ENCODE data around the gene SLC46A3.
"Not testable (repeated sequence)": the region's sequence is repeated elsewhere in the genome, so short reads cannot be mapped to it uniquely, and the experiment has no call there.

SLC46A3 gene

DNA sequence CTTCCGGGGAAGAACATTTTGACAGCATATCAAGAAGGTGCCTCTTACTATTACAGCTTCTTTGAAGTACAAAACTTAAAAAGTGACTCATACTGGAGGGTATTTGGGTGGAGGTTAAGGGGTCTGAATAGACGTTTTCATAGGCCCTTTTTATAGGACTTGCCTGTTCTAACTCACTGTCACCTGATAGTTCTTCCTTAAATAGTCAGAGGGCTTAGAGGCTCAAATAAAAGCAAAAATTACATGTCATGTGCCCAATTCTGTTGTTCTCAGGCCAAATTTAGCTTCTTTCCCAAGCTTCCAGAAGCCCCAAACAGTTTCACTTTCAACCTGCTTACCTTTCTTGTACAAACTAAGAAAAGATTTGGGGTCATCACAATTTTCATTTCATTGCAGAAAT lies 16.1 kb upstream of the SLC46A3 start:
- DNase-seq (ENCODE audit: extremely low read depth in 1 of 2, low read depth in 1 of 2) = no peak

- DNase-seq (ENCODE audit: extremely low read depth in 1 of 2, low read depth in 1 of 2) = no peak
Measured at GRCh38 chr13:28730762-28731161, 12.0 kb upstream of the SLC46A3 start.

- no peak for DNase-seq (ENCODE audit: extremely low read depth in 1 of 2, low read depth in 1 of 2)
Measured at GRCh38 chr13:28729541-28729940, 10.8 kb upstream of the SLC46A3 start.

DNA sequence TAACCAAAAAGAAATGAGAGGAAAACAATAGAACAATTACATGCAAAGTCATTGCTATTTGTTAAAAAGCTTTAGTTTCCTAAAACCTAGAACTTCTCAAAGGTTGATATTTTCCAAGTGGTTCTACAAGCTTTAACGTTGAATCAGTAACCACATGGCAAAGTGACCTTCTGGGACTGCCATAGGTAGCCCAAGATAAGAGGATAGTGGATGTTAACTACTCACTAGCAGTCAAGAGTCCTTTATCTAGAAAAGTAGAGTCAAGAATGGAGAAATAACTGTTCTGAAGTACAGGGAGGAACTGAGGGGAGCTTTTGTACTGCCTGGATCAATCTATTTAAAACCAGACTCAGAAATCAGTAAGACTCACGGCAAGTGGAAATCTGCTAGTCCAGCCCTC lies 9.9 kb upstream of the SLC46A3 start:
- DNase-seq (ENCODE audit: extremely low read depth in 1 of 2, low read depth in 1 of 2) = no peak

GRCh38 chr13:28725046-28725610 lies 6.4 kb upstream of the SLC46A3 start:
- DNase-seq (ENCODE audit: extremely low read depth in 1 of 2, low read depth in 1 of 2) = no peak

DNA sequence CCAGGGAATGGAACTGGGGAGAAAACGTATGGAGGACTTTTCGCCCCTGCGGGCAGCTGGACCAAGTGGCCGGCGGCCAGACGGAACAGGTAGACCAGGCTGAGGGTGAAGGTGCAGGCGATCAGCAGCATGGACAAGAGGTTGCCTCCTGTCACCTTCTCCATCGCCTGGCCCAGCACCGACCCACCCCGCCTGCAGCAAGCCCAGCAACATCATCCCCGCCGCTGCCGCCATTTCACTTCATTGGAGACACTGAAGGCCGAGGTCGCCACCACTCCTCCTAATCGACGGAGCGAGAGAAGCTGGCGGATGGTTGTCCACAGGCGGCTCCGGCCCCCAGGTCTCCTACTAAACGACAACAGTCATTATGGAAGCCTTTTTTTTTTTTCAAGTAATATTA lies 5.0 kb upstream of the SLC46A3 start:
- DNase-seq (ENCODE audit: extremely low read depth in 1 of 2, low read depth in 1 of 2) = no peak

DNA sequence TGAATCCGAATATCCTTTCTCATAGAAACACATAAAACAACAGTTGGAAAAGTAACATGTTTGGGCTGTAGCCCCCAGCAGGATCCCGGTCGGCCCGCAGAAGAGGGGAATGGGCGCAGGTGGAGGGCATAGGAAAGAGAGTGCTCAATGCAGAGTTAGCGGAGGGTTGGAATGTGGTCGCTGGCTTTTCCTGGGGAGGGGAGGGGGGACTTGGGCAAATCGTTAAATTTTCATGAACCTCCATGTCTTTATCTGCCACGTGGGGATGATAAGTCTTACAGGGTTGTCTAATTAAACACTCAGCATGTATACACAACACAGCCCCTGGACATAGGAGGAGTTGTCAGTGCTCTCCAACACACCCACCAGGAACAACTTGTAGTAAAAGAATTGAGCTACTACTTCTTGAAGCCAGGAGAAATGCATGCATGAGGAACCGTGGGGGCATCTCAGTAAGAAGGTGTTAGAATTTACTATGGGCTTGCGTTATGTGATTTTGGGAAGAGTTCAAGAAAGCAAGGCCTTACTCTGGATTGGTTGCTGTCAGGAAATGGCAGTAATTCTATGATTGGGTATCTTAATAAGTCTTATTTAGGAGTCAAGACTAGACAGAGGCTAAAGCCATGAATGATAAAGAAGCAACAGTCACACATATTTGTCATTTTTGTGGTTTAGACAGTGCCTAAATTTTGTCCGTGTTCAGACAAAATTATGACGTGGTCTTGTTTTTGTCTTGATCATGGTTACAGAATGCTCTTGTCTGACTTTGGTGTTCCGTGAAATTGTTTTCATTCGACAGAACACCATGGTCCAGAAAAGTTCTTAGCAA lies 671 bp upstream of the SLC46A3 start:
- no peak for DNase-seq (ENCODE audit: extremely low read depth in 1 of 2, low read depth in 1 of 2)

DNA sequence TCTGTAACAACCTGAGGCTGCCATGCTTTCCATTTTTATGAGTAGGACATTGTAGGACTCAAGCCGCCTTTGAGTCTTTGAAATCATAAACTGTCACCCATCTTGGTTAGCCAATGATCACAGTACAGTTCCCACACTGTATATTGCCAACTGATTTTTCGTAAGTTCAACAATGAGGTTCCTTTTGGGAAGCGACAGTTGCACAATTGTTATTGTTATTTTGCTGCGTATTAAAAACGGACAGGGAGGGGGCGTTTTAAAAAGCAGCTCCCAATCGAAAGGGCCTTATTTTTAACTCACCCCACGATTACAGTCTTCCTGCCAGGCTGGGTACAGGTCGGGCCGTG lies 601 bp downstream of the SLC46A3 start:
- DNase-seq (ENCODE audit: extremely low read depth in 1 of 2, low read depth in 1 of 2) = no peak

DNA sequence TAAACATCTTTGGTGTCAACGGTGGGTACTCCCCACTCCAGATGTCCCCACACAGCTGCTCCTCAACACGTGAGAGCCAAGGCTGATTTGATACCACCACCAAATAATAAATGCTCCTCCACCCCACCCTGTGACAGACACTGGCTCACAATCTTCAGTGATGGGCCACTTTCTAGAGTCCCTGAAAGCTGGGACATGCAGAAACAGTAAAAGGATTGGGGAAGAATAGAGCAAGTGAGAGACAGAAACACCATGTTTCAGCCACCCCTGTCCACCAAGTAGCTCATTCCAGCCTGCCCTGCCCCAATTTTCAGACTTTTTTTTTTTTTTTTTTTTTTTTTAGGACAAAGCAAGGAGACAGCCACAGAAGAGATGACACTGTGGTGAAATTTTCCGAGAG lies 1.6 kb downstream of the SLC46A3 start:
- DNase-seq (ENCODE audit: extremely low read depth in 1 of 2, low read depth in 1 of 2) = no peak

GRCh38 chr13:28716511-28716910 lies 2.3 kb downstream of the SLC46A3 start:
- DNase-seq (ENCODE audit: extremely low read depth in 1 of 2, low read depth in 1 of 2) = no peak

GRCh38 chr13:28714651-28715050 lies 4.1 kb downstream of the SLC46A3 start:
- DNase-seq (ENCODE audit: extremely low read depth in 1 of 2, low read depth in 1 of 2) = no peak

DNA sequence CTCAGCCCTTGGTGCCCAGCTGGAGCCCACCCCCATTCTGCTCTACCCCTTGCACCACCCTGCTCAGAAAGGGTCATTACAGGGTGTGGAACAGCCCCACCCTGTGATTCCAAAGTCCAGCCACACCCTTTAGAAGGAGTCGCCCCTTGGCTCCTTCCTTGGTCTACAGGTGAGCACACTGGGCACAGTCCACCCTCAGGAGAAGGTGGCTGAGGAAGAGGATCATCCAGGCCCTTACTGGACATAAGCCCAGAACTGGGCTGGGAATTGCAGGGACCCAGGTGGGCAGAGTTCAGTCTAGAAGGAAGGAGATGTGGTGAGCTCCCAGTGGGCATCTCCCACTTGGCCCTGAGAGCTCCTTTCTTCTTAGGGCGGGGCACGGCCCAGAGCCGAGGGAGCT lies 8.6 kb downstream of the SLC46A3 start:
- DNase-seq (ENCODE audit: extremely low read depth in 1 of 2, low read depth in 1 of 2) = no peak

GRCh38 chr13:28707629-28708427 lies 10.9 kb downstream of the SLC46A3 start:
- no peak for DNase-seq (ENCODE audit: extremely low read depth in 1 of 2, low read depth in 1 of 2)

GRCh38 chr13:28705461-28706083 lies 13.2 kb downstream of the SLC46A3 start:
- DNase-seq (ENCODE audit: extremely low read depth in 1 of 2, low read depth in 1 of 2) = no peak

DNA sequence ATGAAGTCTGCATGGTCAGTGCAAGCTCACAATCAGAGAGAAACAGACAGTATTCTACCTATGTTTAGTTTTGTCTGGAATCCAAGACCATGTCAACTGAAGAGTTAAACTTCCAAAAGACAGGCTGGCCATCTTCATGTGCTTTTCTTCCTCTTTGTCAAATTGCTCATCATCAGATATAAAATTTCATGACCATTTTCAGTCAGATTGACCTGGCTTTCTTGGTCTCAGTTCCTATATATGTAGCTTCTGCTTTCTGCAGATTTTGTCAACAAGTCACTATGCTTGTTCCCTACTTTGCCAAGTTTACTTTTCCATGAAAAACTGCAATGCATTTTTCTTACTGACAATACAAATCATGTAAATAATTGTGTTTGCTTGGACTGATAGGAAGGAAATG lies 13.9 kb downstream of the SLC46A3 start:
- DNase-seq (ENCODE audit: extremely low read depth in 1 of 2, low read depth in 1 of 2) = no peak

DNA sequence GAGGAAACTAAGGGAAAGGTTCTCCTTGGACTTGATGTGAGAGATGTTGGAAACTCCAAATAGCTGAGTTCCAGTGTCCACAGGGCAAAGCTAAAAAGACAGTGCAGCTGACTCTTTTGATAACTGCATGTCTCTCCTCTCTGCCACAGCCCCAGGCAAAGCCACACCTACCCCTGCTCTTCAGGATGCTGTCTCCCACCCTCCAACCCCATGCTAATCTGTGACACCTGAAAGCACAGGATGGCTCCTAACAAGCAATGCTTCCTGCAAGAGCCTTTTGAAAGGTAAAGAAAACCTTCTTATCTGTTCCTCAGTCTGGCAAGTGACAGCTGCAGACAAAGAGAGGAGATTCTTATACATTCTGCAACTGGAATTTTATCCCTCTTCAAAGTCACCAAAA lies 14.5 kb downstream of the SLC46A3 start:
- no peak for DNase-seq (ENCODE audit: extremely low read depth in 1 of 2, low read depth in 1 of 2)

- DNase-seq (ENCODE audit: extremely low read depth in 1 of 2, low read depth in 1 of 2) = no peak
Measured at GRCh38 chr13:28699246-28699645, 19.5 kb downstream of the SLC46A3 start.

DNA sequence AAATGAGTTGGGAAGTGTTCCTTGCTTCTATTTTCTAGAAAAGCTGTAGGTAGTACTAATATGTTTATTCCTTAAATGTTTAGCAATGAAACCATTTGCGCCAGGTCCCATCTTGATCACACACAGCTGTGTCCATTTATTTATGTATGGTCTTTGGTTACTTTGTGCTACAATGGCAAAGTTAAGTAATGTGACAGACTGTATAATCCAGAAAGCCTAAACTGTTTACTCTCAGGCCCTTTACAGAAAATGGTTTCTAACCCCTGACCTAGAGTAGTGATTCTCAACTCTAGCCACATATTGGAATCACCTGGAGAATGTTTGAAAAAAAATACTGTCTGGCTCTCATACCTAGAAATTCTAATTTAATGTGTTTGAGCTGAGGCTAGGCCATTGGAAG lies 21.3 kb downstream of the SLC46A3 start:
- no peak for DNase-seq (ENCODE audit: extremely low read depth in 1 of 2, low read depth in 1 of 2)

GRCh38 chr13:28693605-28694491 lies 24.9 kb downstream of the SLC46A3 start:
- not testable (repeated sequence) for DNase-seq (ENCODE audit: extremely low read depth in 1 of 2, low read depth in 1 of 2)

GRCh38 chr13:28685892-28686291 lies 32.9 kb downstream of the SLC46A3 start:
- DNase-seq (ENCODE audit: extremely low read depth in 1 of 2, low read depth in 1 of 2) = no peak

- no peak for DNase-seq (ENCODE audit: extremely low read depth in 1 of 2, low read depth in 1 of 2)
Measured at GRCh38 chr13:28685114-28685513, 33.7 kb downstream of the SLC46A3 start.
